Subcutaneous preadipocyte (primary cell): ENCODE measurements around the gene CLEC7A. TPM values are rescaled to one million over a fixed set of nuclear protein-coding genes. Genes with fewer than 3 reads are reported as not detected.

Source experiments
- total RNA-seq: library from RNA; depleted of rRNA; stranded (reverse); fragments of >200 nt; gene quantifications from 2 replicates; pipeline ENCODE4 v1.2.3, GENCODE V29; 2012

The CLEC7A gene
- total RNA-seq = not detected in 2 replicates

GRCh38 chr12:10130042-10130441, at the start of gene CLEC7A:
CLEC7A (minus strand) TSS chr12:10130199; CDS start chr12:10130082, 117 bp downstream.

GRCh38 chr12:10178821-10179220, 48.8 kb upstream of the CLEC7A start, which contains the start of gene TMEM52B:
TMEM52B (plus strand) TSS chr12:10179032; CDS start chr12:10179575, 543 bp downstream.

GRCh38 chr12:10171973-10172728, 42.2 kb upstream of the CLEC7A start, which contains the start of gene OLR1:
OLR1 (minus strand) TSS chr12:10172132; CDS start chr12:10172077, 55 bp downstream.

GRCh38 chr12:10098791-10099190, 31.2 kb downstream of the CLEC7A start, which contains the start of gene CLEC1A:
CLEC1A (minus strand) TSS chr12:10098985; CDS start chr12:10098922, 63 bp downstream.

Other genes with a start within 250 kb of the CLEC7A start
- gene KLRF2, start 248.7 kb downstream of the CLEC7A start, total RNA-seq = not detected in 2 replicates
- not detected in 2 replicates for gene CLEC2A, start 197.8 kb downstream of the CLEC7A start, total RNA-seq
- not detected in 2 replicates for gene CLEC12A, start 158.8 kb downstream of the CLEC7A start, total RNA-seq
- gene CLEC1B, start 131.1 kb downstream of the CLEC7A start, total RNA-seq = not detected in 2 replicates
- not detected in 2 replicates for gene CLEC12B, start 119.6 kb downstream of the CLEC7A start, total RNA-seq
- not detected in 2 replicates for gene CLEC9A, start 99.5 kb downstream of the CLEC7A start, total RNA-seq
- not detected in 2 replicates for gene CLEC1A, start 31.2 kb downstream of the CLEC7A start, total RNA-seq
- not detected in 2 replicates for gene OLR1, start 41.9 kb upstream of the CLEC7A start, total RNA-seq
- under 0.01 TPM in 1 of 2 replicates, not detected in the other for gene TMEM52B, start 48.8 kb upstream of the CLEC7A start, total RNA-seq
- gene GABARAPL1, start 82.7 kb upstream of the CLEC7A start, total RNA-seq = 9.8 and 16.5 TPM in 2 replicates
- under 0.01 TPM in 2 replicates for gene KLRD1, start 177.7 kb upstream of the CLEC7A start, total RNA-seq